Right lobe of liver (tissue), 4 donors: ENCODE data around the gene DLAT.

Source experiments
- CTCF ChIP-seq, 4 donors: fragments of 200-600 bp in 3 of 4; fragments of 450-650 bp in 1 of 4; IDR thresholded peaks; one replicate each; pipeline versions ENCODE4 v1.5.1 to v1.8.0; 2016 to 2022; ENCODE audit warnings: antibody characterized with exemption in 4 of 4, mild to moderate bottlenecking in 2 of 4
- POLR2A ChIP-seq: fragments of 450-650 bp; IDR thresholded peaks from one replicate; pipeline ENCODE4 v1.6.1; 2017; ENCODE audit warnings: antibody characterized with exemption, mild to moderate bottlenecking
- donor health status: DM: no; HTN: no; CAD: no.
- donor health status: DM: no; HTN: no; CAD: no.
- donor health status: DM: no; HTN: yes; CAD: no.

- TF ChIP-seq POLR2A (no peak), CTCF (IDR thresholded peaks at IDR 0.05) (no peak)
Measured at GRCh38 chr11:112044961-112045360, 19.8 kb downstream of the DLAT start.
